ENCODE measurements around the gene CCDC70.

The CCDC70 gene

DNA sequence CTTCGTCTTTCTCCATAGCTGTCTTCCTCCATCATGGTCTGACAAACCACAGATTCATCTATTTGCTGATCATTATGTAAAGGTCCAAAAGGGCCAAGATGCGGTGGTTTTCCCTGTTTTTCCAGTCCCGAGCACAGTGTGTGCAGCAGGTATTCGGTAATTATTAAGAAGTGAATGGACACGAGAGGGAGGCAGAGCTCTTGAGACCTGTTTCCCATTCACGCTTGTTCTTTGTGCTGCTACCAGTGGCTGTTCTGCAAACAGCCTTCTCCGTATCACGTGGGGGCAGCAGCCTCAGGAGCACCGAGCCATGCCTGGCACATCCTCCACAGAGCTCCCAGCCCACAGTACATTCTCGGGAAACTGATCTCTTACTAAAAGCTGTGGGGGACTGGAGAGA lies 50.3 kb downstream of the CCDC70 start:
- no peak for DNase-seq

DNA sequence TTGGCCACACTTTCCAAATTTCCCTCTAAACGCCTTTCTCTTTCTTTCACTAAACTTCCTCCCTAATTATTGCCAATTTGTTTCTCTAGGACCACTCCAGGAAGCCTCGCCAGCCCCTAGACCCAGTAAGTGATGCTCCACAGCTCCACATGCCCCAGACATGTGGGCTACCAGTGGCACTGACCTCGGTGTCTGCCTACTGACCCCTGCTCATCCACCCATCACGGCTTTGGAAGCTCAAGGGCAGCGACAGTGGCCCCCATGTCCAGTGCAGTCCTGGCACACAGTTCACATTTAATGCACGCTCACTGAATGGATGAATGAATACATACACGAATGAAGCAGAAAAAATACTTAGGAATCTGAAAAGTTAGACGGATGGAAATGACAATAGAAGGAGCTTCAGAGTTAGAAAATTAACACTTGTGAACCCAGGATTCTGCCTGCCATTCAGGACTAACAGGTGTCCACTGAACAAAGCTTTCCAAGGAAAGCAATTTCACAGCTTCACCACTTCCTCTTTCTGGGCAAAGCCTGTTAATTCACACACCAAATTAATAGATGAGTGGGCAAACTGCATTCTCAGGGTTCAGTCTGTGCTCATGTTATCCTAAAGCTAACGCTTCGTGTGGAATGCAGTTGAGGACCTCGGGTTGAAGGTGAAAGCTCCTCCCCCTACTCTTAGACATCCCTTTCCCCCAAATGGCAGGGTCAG lies 50.9 kb downstream of the CCDC70 start:
- no peak for DNase-seq

DNA sequence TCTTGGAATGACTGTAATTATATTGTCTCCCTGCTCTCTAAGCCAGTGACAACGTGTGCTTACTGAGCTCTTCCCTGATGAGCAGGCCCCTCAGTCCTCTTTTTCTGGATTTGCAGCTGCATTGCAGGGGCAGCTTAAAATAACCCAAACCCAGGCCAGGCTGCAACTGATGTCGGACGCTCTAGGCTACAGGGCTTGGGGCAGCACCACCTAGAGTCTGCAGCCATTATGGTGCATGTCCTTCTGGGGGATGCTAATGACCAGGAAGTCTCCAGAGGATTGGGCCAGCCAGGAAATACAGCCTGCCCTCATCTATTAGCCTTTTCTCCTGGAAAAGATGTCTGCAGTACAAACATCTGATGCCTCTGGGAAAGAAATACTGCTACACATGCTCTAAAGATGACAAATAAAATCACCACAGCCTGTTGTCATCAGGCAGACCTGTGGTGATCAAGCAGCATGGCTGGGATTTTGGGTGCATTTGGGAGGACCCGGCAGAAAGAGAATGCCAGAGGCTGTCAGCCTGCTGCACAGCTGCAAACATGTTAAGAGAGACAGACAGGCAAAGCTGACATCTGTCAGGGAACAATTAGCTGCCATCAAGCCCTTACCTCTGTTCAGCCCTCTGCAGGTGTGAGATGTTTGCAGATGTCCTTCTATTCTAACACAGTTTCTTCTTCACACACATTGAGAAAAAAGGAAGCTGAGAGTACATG lies 51.8 kb downstream of the CCDC70 start:
- DNase-seq: no peak

DNA sequence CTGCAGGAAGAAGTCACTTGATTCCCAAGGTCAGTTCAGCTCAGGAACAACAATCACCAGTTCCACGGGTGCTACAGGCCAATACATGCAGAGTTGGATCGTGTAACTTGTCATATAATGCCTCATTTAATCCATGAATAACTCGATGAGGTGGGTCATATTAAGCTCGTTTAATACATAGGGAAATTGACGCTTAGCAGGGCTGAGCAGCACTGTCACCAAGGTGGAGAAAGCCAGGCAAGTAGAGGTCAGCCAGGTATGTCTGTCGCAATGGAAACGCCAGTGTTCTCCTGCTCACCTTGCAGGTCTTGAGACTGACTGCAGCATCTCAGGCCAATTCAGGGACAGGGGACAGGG lies 52.3 kb downstream of the CCDC70 start:
- DNase-seq: no peak

Data from inflammatory macrophage treated with lipopolysaccharide for 4 hours (primary cell).